ENCODE measurements around the gene SFXN5.

SFXN5 gene

DNA sequence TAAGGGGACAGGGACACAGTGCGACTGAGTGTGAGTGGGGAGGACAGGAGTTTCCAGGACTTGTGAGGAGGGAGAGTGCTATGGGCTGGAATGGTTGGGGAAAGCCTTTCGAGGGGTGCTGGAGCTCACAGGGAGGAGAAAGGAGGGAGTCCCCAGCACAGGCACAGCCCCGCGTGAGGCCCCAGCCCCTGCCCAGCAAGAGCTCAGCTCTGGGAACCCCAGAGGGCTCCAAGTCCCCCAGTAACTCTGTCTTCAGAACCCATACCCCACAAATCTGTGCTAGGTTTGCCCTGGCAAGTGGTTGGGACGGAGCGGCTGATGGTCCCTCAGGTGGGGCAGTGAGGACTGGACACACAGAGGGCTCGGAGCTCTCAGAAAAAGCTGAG lies 75.4 kb downstream of the SFXN5 start:
- TF ChIP-seq, protein P1, sequence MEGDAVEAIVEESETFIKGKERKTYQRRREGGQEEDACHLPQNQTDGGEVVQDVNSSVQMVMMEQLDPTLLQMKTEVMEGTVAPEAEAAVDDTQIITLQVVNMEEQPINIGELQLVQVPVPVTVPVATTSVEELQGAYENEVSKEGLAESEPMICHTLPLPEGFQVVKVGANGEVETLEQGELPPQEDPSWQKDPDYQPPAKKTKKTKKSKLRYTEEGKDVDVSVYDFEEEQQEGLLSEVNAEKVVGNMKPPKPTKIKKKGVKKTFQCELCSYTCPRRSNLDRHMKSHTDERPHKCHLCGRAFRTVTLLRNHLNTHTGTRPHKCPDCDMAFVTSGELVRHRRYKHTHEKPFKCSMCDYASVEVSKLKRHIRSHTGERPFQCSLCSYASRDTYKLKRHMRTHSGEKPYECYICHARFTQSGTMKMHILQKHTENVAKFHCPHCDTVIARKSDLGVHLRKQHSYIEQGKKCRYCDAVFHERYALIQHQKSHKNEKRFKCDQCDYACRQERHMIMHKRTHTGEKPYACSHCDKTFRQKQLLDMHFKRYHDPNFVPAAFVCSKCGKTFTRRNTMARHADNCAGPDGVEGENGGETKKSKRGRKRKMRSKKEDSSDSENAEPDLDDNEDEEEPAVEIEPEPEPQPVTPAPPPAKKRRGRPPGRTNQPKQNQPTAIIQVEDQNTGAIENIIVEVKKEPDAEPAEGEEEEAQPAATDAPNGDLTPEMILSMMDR (IDR thresholded peaks at IDR 0.05; ENCODE audit: control extremely low read depth, extremely low read depth, low read depth, missing control alignments): no peak
- no peak for DNase-seq (ENCODE audit: extremely low spot score)
- ChIA-PET POLR2A (interaction anchor here (0.6 kb wide), 1 partner anchor 9 kb away, joined by 5 read pairs; no protein-coding TSS in a partner anchor), CTCF (interaction anchor here (1.0 to 8.8 kb wide), 6 partner anchors 9 to 216 kb away, joined by 3 to 136 read pairs (median 6); no protein-coding TSS in a partner anchor)

DNA sequence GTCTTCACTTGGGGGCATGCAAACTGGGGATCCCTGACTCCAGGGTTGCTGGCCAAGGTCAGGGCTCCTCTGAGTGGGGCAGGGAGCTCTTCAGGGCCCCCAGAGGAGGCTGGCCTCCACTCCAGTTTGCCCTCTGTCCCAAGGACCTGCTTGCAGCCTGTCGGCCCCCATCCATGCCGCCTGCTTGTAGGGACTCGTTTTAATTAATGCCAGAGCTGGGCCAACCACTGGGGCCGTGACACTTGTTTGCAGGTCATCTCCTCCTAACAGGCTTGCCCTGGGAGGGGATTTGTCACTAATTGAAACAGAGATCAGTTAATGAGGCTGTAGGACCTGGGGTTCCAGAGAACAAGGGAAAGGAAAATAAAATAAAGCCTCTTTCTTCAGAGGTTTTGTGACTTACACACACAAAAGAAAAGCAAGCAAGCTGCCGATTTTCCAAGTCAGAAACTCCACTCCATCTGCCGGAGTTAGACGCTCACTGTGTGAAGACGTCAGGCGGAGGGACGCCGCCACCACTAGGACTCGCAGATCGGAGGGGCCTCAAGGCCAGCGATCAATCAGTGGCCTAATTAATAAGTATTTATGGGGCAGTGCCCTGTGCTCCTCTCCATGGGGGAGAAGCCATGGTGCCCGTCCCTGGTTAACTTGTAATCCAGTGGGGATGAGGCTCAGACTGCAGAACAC lies 75.9 kb downstream of the SFXN5 start:
- DNase-seq (ENCODE audit: extremely low spot score): no peak
- POLR2A ChIA-PET: interaction anchor here (0.6 kb wide), 1 partner anchor 9 kb away, joined by 5 read pairs; no protein-coding TSS in a partner anchor
- CTCF ChIA-PET: interaction anchor here (1.0 to 8.8 kb wide), 4 partner anchors 9 to 180 kb away, joined by 3 to 136 read pairs (median 23); no protein-coding TSS in a partner anchor
- TF ChIP-seq, protein P1 (IDR thresholded peaks at IDR 0.05; ENCODE audit: control extremely low read depth, extremely low read depth, low read depth, missing control alignments): no peak

DNA sequence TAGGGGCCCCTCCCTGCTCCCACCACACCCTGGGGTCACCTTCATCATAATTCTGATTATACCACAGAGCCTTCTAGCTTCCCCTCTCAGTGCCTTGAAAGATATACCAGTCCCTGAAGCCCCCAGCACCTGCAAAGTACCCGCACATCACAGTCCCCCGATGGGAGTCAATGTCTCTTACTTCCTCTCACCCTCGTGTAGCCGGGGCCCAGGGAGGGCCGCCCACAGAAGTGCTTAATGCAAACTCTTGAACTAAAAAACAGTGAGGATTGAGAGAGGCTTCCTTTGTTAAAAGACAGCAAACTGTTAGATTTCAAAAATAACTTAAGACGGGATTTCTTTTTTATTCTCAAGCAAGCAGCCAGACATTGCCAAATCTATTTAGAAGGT lies 76.5 kb downstream of the SFXN5 start:
- POLR2A ChIA-PET: no interaction called here
- CTCF ChIA-PET: interaction anchor here (1.4 to 8.8 kb wide), 4 partner anchors 9 to 181 kb away, joined by 4 to 136 read pairs (median 27); no protein-coding TSS in a partner anchor
- no peak for DNase-seq (ENCODE audit: extremely low spot score)
- TF ChIP-seq, protein P1 (IDR thresholded peaks at IDR 0.05; ENCODE audit: control extremely low read depth, extremely low read depth, low read depth, missing control alignments): no peak

DNA sequence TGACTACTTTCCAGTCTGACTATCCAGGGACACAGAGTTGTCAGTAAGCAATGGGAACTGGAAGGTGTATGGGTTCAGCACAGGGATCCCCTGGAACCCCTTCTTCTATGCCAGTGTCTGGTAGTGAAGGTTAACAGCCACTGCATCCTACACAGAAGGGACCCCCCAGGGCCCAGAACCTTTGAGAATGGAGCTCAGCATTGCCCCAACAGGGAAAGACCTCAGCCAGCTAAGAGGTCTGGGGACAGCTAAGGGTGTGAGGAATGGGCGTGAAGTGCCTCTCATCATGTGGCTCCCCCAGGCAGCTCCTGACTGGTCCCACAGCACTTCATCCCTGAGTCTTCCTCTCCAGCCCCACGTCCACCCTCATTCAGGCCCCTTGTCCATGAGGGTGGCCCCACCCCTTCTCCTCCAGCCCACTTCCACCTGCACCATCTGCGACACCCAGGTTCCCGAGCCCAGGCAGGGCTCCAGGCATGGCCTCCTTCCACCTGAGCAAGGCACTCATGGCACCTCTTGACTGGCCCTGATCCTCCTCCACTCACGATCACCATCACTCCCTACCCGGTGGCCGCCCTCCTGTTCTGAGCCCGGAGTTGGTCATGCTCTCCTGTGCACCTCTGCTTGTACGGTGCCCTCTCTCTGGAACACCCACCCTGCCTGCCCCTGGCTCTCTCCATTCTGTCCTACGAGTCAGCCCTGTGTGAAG lies 77.1 kb downstream of the SFXN5 start:
- no peak for DNase-seq (ENCODE audit: extremely low spot score)
- CTCF ChIA-PET: interaction anchor here (0.6 to 8.8 kb wide), 12 partner anchors 8 to 216 kb away, joined by 3 to 136 read pairs (median 5); partner anchors contain the start of gene RAB11FIP5
- TF ChIP-seq, protein P1 (IDR thresholded peaks at IDR 0.05; ENCODE audit: control extremely low read depth, extremely low read depth, low read depth, missing control alignments): no peak
- POLR2A ChIA-PET: interaction anchor here (0.5 kb wide), 1 partner anchor 10 kb away, joined by 6 read pairs; no protein-coding TSS in a partner anchor

DNA sequence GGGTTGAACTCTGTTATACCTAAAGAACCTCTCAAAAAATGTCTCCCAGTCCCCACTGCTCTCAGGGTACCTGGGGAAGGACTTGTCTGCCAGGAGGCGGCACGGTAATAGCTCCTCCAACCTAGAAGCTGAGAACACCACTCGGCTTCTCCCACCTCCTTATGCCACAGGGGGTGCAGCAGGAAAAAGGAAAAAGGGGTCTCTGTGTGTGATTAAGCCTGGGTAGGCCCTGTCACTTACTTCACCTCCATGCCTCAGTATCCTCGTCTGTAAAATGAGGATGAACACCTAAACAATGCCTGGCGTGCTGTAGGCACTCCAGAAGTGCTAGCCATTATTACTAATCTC lies 77.6 kb downstream of the SFXN5 start:
- no peak for DNase-seq (ENCODE audit: extremely low spot score)
- CTCF ChIA-PET: interaction anchor here (0.6 to 8.8 kb wide), 18 partner anchors 9 to 216 kb away, joined by 3 to 136 read pairs (median 4); partner anchors contain the start of genes RAB11FIP5 and SPR
- TF ChIP-seq, protein P1 (IDR thresholded peaks at IDR 0.05; ENCODE audit: control extremely low read depth, extremely low read depth, low read depth, missing control alignments): no peak
- POLR2A ChIA-PET: no interaction called here

DNA sequence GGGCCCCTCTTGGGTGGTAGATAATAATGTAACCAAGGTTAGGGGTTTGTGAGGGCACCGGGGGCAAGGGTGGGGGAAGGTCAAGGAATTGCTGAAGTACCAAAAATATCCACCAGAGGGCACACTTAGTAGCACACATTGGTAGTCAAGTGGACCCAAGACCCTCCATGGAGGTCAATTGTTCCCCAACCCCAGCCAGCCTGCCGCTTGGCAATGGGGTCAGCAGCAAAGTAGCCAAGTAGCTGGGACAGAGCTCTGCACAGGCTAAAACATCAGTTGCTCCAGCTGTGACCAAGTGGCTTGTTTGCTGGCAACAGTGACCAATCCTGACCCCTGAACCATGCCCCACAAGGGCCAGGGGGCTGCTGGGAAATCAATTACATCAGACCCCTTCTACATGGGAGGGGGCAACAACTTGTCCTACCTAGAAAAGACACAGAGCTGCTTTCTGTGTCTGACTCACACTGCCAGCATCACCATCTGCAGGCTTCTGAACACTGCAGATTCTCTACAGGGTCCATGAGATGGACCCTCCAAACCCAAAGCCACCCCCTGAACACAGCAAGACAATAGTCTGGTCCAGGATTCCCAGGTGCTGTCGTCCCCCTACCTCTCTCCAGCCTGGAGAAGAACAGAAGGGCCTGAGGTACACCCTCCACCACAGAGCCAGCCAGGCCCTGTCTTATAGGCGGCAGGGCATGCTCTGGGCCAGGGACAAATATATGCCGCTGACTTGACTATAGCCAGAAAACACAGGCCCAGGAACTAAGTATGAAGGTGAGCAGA lies 78.2 kb downstream of the SFXN5 start:
- ChIA-PET CTCF (interaction anchor here (0.8 to 8.8 kb wide), 20 partner anchors 9 to 297 kb away, joined by 3 to 136 read pairs (median 4); partner anchors contain the start of genes RAB11FIP5 and SPR), POLR2A (no interaction called here)
- DNase-seq (ENCODE audit: extremely low spot score): peak; percentile 78
- TF ChIP-seq, protein P1 (IDR thresholded peaks at IDR 0.05; ENCODE audit: control extremely low read depth, extremely low read depth, low read depth, missing control alignments): peak; percentile 70
